Caco-2 (cell line): Measurements from ENCODE around the gene NBEAL2. TPM values are rescaled to one million over a fixed set of nuclear protein-coding genes. Genes with fewer than 3 reads are reported as not detected.

Source experiments
- BruUV-seq: library from RNA; stranded (reverse); fragments of 400-500 nt; replicated peaks from 2 replicates; lab custom pipeline; 2021; lab: Mats Ljungman, UMichigan
- CTCF ChIA-PET: fragments of 300-600 bp; sonication (Branson Sonifier 250); formaldehyde crosslinking; loops from one replicate; lab custom pipeline; 2022; ENCODE audit warnings: antibody characterized with exemption; lab: Charles Lee
- POLR2A ChIA-PET: fragments of 300-600 bp; sonication (Branson Sonifier 250); formaldehyde crosslinking; loops from one replicate; lab custom pipeline; 2022; ENCODE audit warnings: antibody characterized with exemption; lab: Charles Lee
- DNase-seq, 2 experiments: peaks; one replicate each; pipeline versions ENCODE4 v3.0.0 to v3.0.0-alpha.2; 2020 to 2022
- H3K27me3 ChIP-seq: replicated peaks from 2 replicates; pipeline ENCODE4 v1.6.0; 2011; ENCODE audit warnings: low read length; ENCODE audit not compliant: control insufficient read depth, insufficient read depth
- H3K36me3 ChIP-seq: 2 replicates; pipeline ENCODE4 v1.5.1; 2011; ENCODE audit warnings: low read length; ENCODE audit not compliant: control insufficient read depth, insufficient read depth
- H3K4me1 ChIP-seq: fragments of 250-450 bp; sonication (Bioruptor Pico); 2 replicates; pipeline ENCODE4 v1.5.1; 2020; ENCODE audit warnings: mild to moderate bottlenecking
- H3K4me3 ChIP-seq: 2 replicates; pipeline ENCODE4 v1.5.1; 2011; ENCODE audit warnings: low read depth, mild to moderate bottlenecking, control low read depth, low read length
- H3K9me3 ChIP-seq: fragments of 250-450 bp; sonication (Bioruptor Pico); 2 replicates; pipeline ENCODE4 v1.5.1; 2020; ENCODE audit warnings: mild to moderate bottlenecking, moderate library complexity
- H3K27ac Mint-ChIP-seq: one replicate; pipeline ENCODE4 v1.8.0; 2022; ENCODE audit warnings: mixed read lengths; ENCODE audit not compliant: unreplicated experiment
- H3K27me3 Mint-ChIP-seq: one replicate; pipeline ENCODE4 v1.8.0; 2022; ENCODE audit warnings: mixed read lengths; ENCODE audit not compliant: insufficient read depth, unreplicated experiment
- H3K36me3 Mint-ChIP-seq: one replicate; pipeline ENCODE4 v1.8.0; 2022; ENCODE audit warnings: mild to moderate bottlenecking, mixed read lengths; ENCODE audit not compliant: insufficient read depth, unreplicated experiment
- H3K4me1 Mint-ChIP-seq: one replicate; pipeline ENCODE4 v1.8.0; 2022; ENCODE audit warnings: low read depth, mixed read lengths; ENCODE audit not compliant: unreplicated experiment
- H3K4me3 Mint-ChIP-seq: one replicate; pipeline ENCODE4 v1.8.0; 2022; ENCODE audit warnings: mild to moderate bottlenecking, moderate library complexity, mixed read lengths; ENCODE audit not compliant: unreplicated experiment
- H3K9me3 Mint-ChIP-seq: one replicate; pipeline ENCODE4 v1.8.0; 2022; ENCODE audit warnings: mixed read lengths; ENCODE audit not compliant: unreplicated experiment
- intact Hi-C: fragments of 100-400 bp; cut with micrococcal nuclease; formaldehyde crosslinking; loops from one replicate; pipeline ENCODE4 v1.10.0; 2022; ENCODE audit not compliant: unreplicated experiment
- total RNA-seq: library from RNA; stranded (reverse); gene quantifications from 2 replicates; pipeline ENCODE4 v1.2.3, GENCODE V29; 2022
- TF ChIP-seq, protein P1 (sequence below), 2 experiments: fragments of 200-600 bp in 1 of 2; IDR thresholded peaks; 1 replicate in 1 of 2; 2 replicates in 1 of 2; pipeline versions ENCODE4 v1.5.1 to v1.8.0; 2011 to 2022; ENCODE audit warnings: antibody characterized with exemption in 1 of 2, control low read depth in 1 of 2, inconsistent platforms in 1 of 2, low read depth in 1 of 2, low read length in 1 of 2, mild to moderate bottlenecking in 1 of 2, moderate library complexity in 1 of 2; ENCODE audit not compliant: insufficient read depth in 1 of 2, severe bottlenecking in 1 of 2, unreplicated experiment in 1 of 2

Gene NBEAL2
- total RNA-seq, 1 experiment from 2014 or later: 62.4 TPM

DNA sequence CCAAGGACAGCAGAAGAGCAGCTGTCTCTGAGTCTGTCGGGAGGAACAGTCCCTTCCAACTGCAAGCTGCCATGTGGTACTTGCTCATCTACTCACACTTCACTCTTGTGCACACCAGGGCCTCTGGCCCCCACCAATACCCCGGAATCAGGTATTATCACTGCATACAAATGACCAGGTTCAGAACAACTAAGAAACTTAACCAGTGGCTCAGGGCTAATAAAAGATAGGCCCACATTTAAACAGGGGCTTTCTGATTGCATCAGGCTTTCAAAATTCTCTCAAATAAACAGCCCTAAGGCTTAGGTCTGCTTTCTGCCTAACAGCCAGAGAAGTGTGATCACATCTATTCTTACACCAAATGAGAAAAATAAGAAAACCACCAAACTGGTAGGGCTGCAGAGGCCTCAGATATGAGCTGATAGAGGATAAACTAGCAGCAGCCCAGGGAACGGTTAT lies 23.6 kb upstream of the NBEAL2 start:
- POLR2A ChIA-PET: no interaction called here
- no peak overlapping the region for H3K4me3 Mint-ChIP-seq
- no peaks in the 10 kb centered on the region for H3K27me3 Mint-ChIP-seq
- intact Hi-C loops: no loop called here
- no TSS peak for BruUV-seq
- TF ChIP-seq, protein P1, sequence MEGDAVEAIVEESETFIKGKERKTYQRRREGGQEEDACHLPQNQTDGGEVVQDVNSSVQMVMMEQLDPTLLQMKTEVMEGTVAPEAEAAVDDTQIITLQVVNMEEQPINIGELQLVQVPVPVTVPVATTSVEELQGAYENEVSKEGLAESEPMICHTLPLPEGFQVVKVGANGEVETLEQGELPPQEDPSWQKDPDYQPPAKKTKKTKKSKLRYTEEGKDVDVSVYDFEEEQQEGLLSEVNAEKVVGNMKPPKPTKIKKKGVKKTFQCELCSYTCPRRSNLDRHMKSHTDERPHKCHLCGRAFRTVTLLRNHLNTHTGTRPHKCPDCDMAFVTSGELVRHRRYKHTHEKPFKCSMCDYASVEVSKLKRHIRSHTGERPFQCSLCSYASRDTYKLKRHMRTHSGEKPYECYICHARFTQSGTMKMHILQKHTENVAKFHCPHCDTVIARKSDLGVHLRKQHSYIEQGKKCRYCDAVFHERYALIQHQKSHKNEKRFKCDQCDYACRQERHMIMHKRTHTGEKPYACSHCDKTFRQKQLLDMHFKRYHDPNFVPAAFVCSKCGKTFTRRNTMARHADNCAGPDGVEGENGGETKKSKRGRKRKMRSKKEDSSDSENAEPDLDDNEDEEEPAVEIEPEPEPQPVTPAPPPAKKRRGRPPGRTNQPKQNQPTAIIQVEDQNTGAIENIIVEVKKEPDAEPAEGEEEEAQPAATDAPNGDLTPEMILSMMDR (IDR thresholded peaks at IDR 0.05; ENCODE audit: insufficient read depth in 1 of 2, low read depth in 1 of 2, low read length in 1 of 2, severe bottlenecking in 1 of 2, unreplicated experiment in 1 of 2): no peak
- H3K27ac Mint-ChIP-seq: peak overlapping the region; percentile 38
- no peak for DNase-seq
- Histone ChIP-seq H3K27me3 (no peaks in the 10 kb centered on the region), H3K4me1 (peaks cover 57% of the 10 kb centered on the region), H3K36me3 (no peaks in the 10 kb centered on the region), H3K9me3 (no peaks in the 10 kb centered on the region), H3K4me3 (no peak overlapping the region)
- H3K9me3 Mint-ChIP-seq: no peaks in the 10 kb centered on the region
- H3K36me3 Mint-ChIP-seq: peaks cover 49% of the 10 kb centered on the region
- peaks cover 49% of the 10 kb centered on the region for H3K4me1 Mint-ChIP-seq
- CTCF ChIA-PET: interaction anchor here (0.6 to 1.0 kb wide), 2 partner anchors 20 to 21 kb away, joined by 3 to 5 read pairs; no protein-coding TSS in a partner anchor

DNA sequence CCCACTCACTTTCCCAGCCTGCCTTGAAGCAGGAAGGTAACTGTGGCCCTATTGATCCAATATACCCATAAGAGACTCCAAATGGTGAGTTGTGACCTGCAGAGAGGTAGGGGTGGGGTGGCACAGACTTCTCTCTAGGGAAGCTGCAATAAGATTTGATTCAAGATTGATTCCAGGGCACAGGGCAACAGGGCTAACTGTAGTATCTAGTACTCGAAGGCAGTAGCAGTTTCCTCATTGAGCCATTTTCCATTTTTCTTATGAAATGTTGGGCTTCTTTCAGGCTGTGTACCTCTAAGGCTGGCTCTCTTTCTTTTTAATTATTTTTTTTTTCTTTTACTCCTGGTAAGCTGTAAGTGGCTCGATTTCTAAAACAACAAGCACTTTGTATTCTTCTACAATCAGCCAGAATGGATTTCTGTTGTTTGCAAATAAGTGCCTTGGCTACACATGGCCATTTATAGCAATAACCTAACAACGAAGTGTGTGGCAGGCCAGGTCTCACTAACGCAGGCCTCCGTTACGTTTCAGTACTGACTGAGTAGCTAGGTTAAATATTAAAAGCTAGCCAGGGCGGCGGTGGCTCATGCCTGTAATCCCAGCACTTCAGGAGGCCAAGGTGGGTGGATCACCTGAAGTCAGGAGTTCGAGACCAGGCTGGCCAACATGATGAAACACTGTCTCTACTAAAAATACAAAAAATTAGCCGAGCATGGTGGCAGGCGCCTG lies 22.2 kb upstream of the NBEAL2 start:
- Histone ChIP-seq H3K4me1 (peaks cover 68% of the 10 kb centered on the region), H3K36me3 (no peaks in the 10 kb centered on the region), H3K27me3 (no peaks in the 10 kb centered on the region), H3K9me3 (no peaks in the 10 kb centered on the region), H3K4me3 (no peak overlapping the region)
- POLR2A ChIA-PET: interaction anchor here (1.6 kb wide), 1 partner anchor 20 kb away, joined by 14 read pairs; no protein-coding TSS in a partner anchor
- no peak overlapping the region for H3K4me3 Mint-ChIP-seq
- H3K27me3 Mint-ChIP-seq: no peaks in the 10 kb centered on the region
- intact Hi-C loops: no loop called here
- no peaks in the 10 kb centered on the region for H3K9me3 Mint-ChIP-seq
- H3K27ac Mint-ChIP-seq: peak overlapping the region; percentile 73
- CTCF ChIA-PET: interaction anchor here (1.0 kb wide), 1 partner anchor 22 kb away, joined by 3 read pairs; no protein-coding TSS in a partner anchor
- no TSS peak for BruUV-seq
- DNase-seq: no peak
- peaks cover 61% of the 10 kb centered on the region for H3K36me3 Mint-ChIP-seq
- peaks cover 55% of the 10 kb centered on the region for H3K4me1 Mint-ChIP-seq
- TF ChIP-seq, protein P1 (IDR thresholded peaks at IDR 0.05; ENCODE audit: insufficient read depth in 1 of 2, low read depth in 1 of 2, low read length in 1 of 2, severe bottlenecking in 1 of 2, unreplicated experiment in 1 of 2): no peak

DNA sequence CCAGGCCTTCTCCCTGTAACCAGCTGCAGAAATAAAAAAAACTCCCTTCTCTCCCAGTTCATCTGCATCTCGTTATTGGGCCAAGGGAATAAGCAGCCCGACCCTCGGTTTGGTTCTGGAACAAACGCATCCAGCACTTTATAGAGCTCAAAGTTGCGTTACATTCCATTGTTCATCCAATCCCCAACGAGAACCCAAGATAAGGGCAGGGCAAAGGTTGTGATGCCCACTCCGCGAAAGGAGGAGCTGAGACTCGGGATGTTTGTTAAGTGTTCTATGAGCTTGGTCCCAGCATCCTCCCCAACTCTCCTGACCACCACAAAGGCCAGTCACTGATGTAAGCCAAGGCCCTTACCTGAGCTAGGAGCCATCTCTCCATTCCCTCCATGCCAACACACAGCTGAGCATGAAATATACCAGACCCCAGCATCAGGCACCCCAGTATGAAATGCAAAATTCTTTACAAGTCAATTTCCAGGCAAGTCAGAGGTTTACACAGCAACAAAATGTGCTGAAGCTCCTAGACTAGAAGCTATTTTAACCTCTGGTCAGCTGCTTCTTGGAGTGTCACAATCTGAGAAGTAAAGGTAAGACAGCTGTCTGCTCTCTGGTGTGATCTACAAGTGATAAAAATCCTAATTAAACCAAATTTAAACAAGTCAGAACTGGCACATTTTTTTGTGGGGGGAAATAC lies 20.9 kb upstream of the NBEAL2 start:
- no TSS peak for BruUV-seq
- DNase-seq: peak in 1 of 2 experiments; percentile 47
- Mint-ChIP-seq H3K36me3 (peaks cover 74% of the 10 kb centered on the region), H3K4me3 (peak overlapping the region; percentile 7), H3K9me3 (no peaks in the 10 kb centered on the region), H3K4me1 (peaks cover 54% of the 10 kb centered on the region), H3K27me3 (no peaks in the 10 kb centered on the region), H3K27ac (peak overlapping the region; percentile 73)
- Histone ChIP-seq H3K4me3 (no peak overlapping the region), H3K36me3 (no peaks in the 10 kb centered on the region), H3K9me3 (no peaks in the 10 kb centered on the region), H3K4me1 (peaks cover 76% of the 10 kb centered on the region), H3K27me3 (no peaks in the 10 kb centered on the region)
- TF ChIP-seq, protein P1 (IDR thresholded peaks at IDR 0.05; ENCODE audit: insufficient read depth in 1 of 2, low read depth in 1 of 2, low read length in 1 of 2, severe bottlenecking in 1 of 2, unreplicated experiment in 1 of 2): no peak
- intact Hi-C loops: no loop called here
- ChIA-PET POLR2A (interaction anchor here (1.1 to 1.6 kb wide), 2 partner anchors 18 to 21 kb away, joined by 8 to 14 read pairs; partner anchors contain the start of gene NBEAL2), CTCF (interaction anchor here (0.6 to 1.4 kb wide), 7 partner anchors 9 to 274 kb away, joined by 3 to 10 read pairs (median 4); partner anchors contain the start of gene NBEAL2)
